Thyroid gland (tissue), 4 donors: Measurements from ENCODE around the gene HECW1. TPM values are rescaled to one million over a fixed set of nuclear protein-coding genes. Genes with fewer than 3 reads are reported as not detected.
"Not testable (repeated sequence)": the region's sequence is repeated elsewhere in the genome, so short reads cannot be mapped to it uniquely, and the experiment has no call there.

Experiments used
- DNase-seq, 2 donors: peaks; one replicate each; pipeline ENCODE4 v3.0.0-alpha.2; 2019
- H3K27ac ChIP-seq, 3 donors: fragments of 200-600 bp; sonication (generic); 1 replicate in 2 of 3; 2 replicates in 1 of 3; pipeline ENCODE4 v1.5.1; 2016 to 2019; ENCODE audit warnings: mild to moderate bottlenecking in 1 of 3, moderate library complexity in 1 of 3
- H3K27me3 ChIP-seq: fragments of 200-600 bp; sonication (generic); one replicate; pipeline ENCODE4 v1.5.1; 2019
- H3K36me3 ChIP-seq, 2 donors: fragments of 200-600 bp; sonication (generic); one replicate each; pipeline ENCODE4 v1.5.1; 2016 to 2019
- H3K4me1 ChIP-seq, 2 donors: fragments of 200-600 bp; sonication (generic); one replicate each; pipeline ENCODE4 v1.5.1; 2017 to 2019
- H3K4me3 ChIP-seq, 3 donors: fragments of 200-600 bp; sonication (generic); replicated peaks in 1 of 3; 1 replicate in 2 of 3; 2 replicates in 1 of 3; pipeline ENCODE4 v1.5.1; 2016; ENCODE audit warnings: mild to moderate bottlenecking in 1 of 3
- H3K9me3 ChIP-seq: fragments of 200-600 bp; sonication (generic); one replicate; pipeline ENCODE4 v1.5.1; 2017
- CTCF ChIP-seq, 6 experiments: fragments of 200-600 bp in 3 of 6; fragments of 450-650 bp in 3 of 6; sonication (generic) in 3 of 6; IDR thresholded peaks; one replicate each; pipeline ENCODE4 v1.5.1; 2016 to 2019; ENCODE audit warnings: antibody characterized with exemption in 6 of 6, mild to moderate bottlenecking in 2 of 6, inconsistent platforms in 1 of 6, moderate library complexity in 1 of 6
- POLR2A ChIP-seq, 2 donors: fragments of 450-650 bp; IDR thresholded peaks; one replicate each; pipeline ENCODE4 v1.6.1; 2017; ENCODE audit warnings: antibody characterized with exemption in 2 of 2, mild to moderate bottlenecking in 2 of 2, moderate library complexity in 1 of 2
- WGBS, 2 donors: methylation state at CpG; one replicate each; pipeline ENCODE4 v1.1.5; 2017; 5-methylcytosine and 5-hydroxymethylcytosine counted together
- intact Hi-C: fragments of 100-400 bp; cut with DNase I; formaldehyde crosslinking; loops from one replicate; pipeline ENCODE4 v1.15.1; 2023
- total RNA-seq, 4 donors: library from RNA; depleted of rRNA; stranded (reverse); fragments of >200 nt; gene quantifications; one replicate each; pipeline ENCODE4 v1.2.3, GENCODE V29; 2016

HECW1 gene
- total RNA-seq, 4 donors from 2014 or later: 0.67 to 4.7 (median 2.3) TPM

DNA sequence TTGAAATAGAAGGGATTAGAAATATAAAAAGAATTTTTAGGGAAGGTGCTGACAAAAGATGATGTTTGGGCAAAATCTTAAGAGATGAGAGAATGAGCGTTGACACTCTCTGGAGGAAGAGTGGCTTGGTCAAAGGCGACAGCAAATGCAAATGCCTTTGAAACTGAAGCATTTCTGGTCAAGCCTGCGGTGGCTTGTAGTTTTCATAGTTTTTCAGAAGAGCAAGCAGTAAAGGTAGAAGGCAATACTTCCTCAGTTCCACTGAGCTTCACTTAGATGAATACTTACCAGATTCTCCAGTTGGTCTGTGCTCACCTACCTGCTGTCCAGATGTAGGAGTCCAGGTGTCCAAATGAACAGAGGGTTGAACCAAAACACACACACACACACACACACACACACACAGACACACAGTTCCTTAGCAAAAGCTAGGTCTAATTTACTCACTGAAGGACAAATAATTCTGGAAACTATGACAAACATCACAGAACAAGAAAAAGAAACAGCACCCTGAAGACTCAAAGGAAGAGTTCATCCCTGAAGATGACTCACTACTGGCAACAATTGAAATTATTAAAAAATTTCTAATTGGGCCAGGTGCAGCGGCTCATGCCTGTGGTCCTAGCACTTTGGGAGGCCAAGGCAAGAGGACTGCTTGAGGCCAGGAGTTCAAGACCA lies 458.4 kb downstream of the HECW1 start:
- no peak overlapping the region for H3K27ac ChIP-seq
- WGBS, 2 donors: 89 to 91% methylated on average over 4 of the region's 4 CpGs
- H3K4me3 ChIP-seq: no peak overlapping the region
- no peaks in the 10 kb centered on the region for H3K4me1 ChIP-seq
- TF ChIP-seq CTCF (IDR thresholded peaks at IDR 0.05): no peak
- TF ChIP-seq POLR2A (IDR thresholded peaks at IDR 0.05): no peak
- no peaks in the 10 kb centered on the region for H3K9me3 ChIP-seq
- H3K27me3 ChIP-seq: no peaks in the 10 kb centered on the region
- no peaks in the 10 kb centered on the region for H3K36me3 ChIP-seq
- no peak for DNase-seq
- intact Hi-C loops: no loop called here

DNA sequence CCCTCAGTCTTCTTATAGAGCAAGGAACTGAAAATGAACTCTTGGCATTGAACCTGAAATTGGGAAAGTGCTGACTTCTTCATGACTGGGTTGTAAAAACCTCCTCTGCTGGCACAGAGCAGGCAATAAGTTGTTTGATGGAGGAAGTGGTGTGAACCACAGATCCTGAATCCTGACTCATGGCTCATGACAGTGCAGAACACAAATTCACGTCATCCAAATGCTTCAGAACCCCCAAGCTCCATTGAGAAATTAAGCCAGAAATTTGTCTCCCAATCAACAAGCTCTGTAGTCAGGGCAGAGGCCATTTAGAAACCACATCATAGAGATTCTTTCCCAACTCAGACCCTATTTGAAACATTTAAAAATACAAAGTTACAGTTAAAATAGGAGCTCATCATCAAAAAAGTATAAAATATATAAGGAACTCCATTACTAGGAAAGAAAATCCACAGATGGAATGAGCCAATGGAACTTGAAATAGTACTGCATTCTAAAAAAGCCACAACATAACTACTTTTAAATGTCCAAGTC lies 460.1 kb downstream of the HECW1 start:
- H3K4me3 ChIP-seq: no peak overlapping the region
- intact Hi-C loops: no loop called here
- no peaks in the 10 kb centered on the region for H3K27me3 ChIP-seq
- DNase-seq: no peak
- WGBS, 2 donors: 59 to 74% methylated on average over 1 of the region's 1 CpG
- H3K4me1 ChIP-seq: no peaks in the 10 kb centered on the region
- H3K36me3 ChIP-seq: no peaks in the 10 kb centered on the region
- no peak overlapping the region for H3K27ac ChIP-seq
- no peak for TF ChIP-seq CTCF (IDR thresholded peaks at IDR 0.05)
- no peak for TF ChIP-seq POLR2A (IDR thresholded peaks at IDR 0.05)
- H3K9me3 ChIP-seq: no peaks in the 10 kb centered on the region

GRCh38 chr7:43573832-43574231 lies 461.4 kb downstream of the HECW1 start:
- H3K27me3 ChIP-seq, intact Hi-C loops, H3K9me3 ChIP-seq, H3K27ac ChIP-seq, H3K36me3 ChIP-seq, H3K4me1 ChIP-seq, H3K4me3 ChIP-seq, DNase-seq: not testable (repeated sequence)
- WGBS, 2 donors: 92 to 96% methylated on average over 2 of the region's 2 CpGs

DNA sequence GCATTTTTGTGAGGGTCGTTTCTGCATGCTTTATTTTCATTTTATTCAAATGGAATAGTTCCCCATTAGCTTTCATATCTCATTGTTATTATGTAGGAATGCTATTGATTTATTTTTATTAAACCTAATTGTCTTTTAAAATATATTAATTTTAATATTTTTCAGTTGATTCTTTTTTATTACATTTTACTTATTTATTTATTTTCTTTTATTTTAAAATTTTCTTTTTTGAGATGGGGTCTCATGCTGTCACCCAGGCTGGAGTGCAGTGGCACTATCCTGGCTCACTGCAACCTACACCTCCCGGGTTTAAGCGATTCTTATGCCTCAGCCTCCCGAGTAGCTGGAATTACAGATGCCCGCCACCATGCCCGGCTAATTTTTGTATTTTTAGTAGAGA lies 463.1 kb downstream of the HECW1 start:
- H3K4me1 ChIP-seq: no peaks in the 10 kb centered on the region
- no peak overlapping the region for H3K27ac ChIP-seq
- TF ChIP-seq CTCF (IDR thresholded peaks at IDR 0.05): no peak
- no peak for TF ChIP-seq POLR2A (IDR thresholded peaks at IDR 0.05)
- intact Hi-C loops: no loop called here
- no peaks in the 10 kb centered on the region for H3K36me3 ChIP-seq
- H3K9me3 ChIP-seq: no peaks in the 10 kb centered on the region
- no peaks in the 10 kb centered on the region for H3K27me3 ChIP-seq
- H3K4me3 ChIP-seq: no peak overlapping the region
- 89 to 91% methylated on average over 6 of the region's 6 CpGs for WGBS, 2 donors
- DNase-seq: no peak

- no peaks in the 10 kb centered on the region for H3K9me3 ChIP-seq
- 95 to 96% methylated on average over 3 of the region's 3 CpGs for WGBS, 2 donors
- no peak overlapping the region for H3K27ac ChIP-seq
- intact Hi-C loops: no loop called here
- H3K4me3 ChIP-seq: no peak overlapping the region
- TF ChIP-seq CTCF (IDR thresholded peaks at IDR 0.05): no peak
- no peak for TF ChIP-seq POLR2A (IDR thresholded peaks at IDR 0.05)
- no peak for DNase-seq
- H3K27me3 ChIP-seq: no peaks in the 10 kb centered on the region
- no peaks in the 10 kb centered on the region for H3K4me1 ChIP-seq
- H3K36me3 ChIP-seq: no peaks in the 10 kb centered on the region
Measured at GRCh38 chr7:43576241-43576640, 463.8 kb downstream of the HECW1 start.
